Psoas muscle (tissue), 8 donors: ENCODE data around the gene KNDC1. TPM values are rescaled to one million over a fixed set of nuclear protein-coding genes. Genes with fewer than 3 reads are reported as not detected.

Experiments
- ATAC-seq, 4 donors: fragments of 200-7000 bp; cut with Tn5 transposase; one replicate each; pipeline ENCODE4 v1.9.1; 2020; ENCODE audit warnings: moderate library complexity in 3 of 4, mild to moderate bottlenecking in 2 of 4
- DNase-seq, 2 donors: peaks; one replicate each; pipeline ENCODE4 v3.0.0-alpha.2; 2020
- H3K27ac ChIP-seq: fragments of 200-600 bp; one replicate; pipeline ENCODE4 v1.8.0; 2022
- H3K27me3 ChIP-seq, 3 donors: fragments of 200-600 bp in 1 of 3; one replicate each; pipeline versions ENCODE4 v1.6.1 to v1.8.0; 2013 to 2022; ENCODE audit warnings: low read length in 2 of 3, mild to moderate bottlenecking in 2 of 3, moderate library complexity in 1 of 3; ENCODE audit not compliant: insufficient read depth in 3 of 3
- H3K36me3 ChIP-seq, 2 donors: fragments of 200-600 bp in 1 of 2; one replicate each; pipeline versions ENCODE4 v1.6.1 to v1.8.0; 2013 to 2022; ENCODE audit warnings: low read depth in 1 of 2, mild to moderate bottlenecking in 1 of 2, moderate library complexity in 1 of 2; ENCODE audit not compliant: insufficient read depth in 1 of 2
- H3K4me1 ChIP-seq: fragments of 200-600 bp; one replicate; pipeline ENCODE4 v1.8.0; 2022
- H3K4me3 ChIP-seq: fragments of 200-600 bp; one replicate; pipeline ENCODE4 v1.8.0; 2022; ENCODE audit warnings: mild to moderate bottlenecking
- H3K9me3 ChIP-seq: fragments of 200-600 bp; one replicate; pipeline ENCODE4 v1.8.0; 2022
- WGBS, 3 donors: extraction: QIAGEN DNeasy Blood & Tissue Kit; methylation state at CpG; one replicate each; pipeline versions ENCODE4 v1.1.6 to v1.1.7; 2013; 5-methylcytosine and 5-hydroxymethylcytosine counted together
- intact Hi-C, 2 donors: fragments of 100-400 bp; cut with DNase I; formaldehyde crosslinking; loops; one replicate each; pipeline versions ENCODE4 v1.11.0 to v1.14.2; 2022
- polyA plus RNA-seq, 3 donors: library from polyadenylated mRNA; stranded (reverse); fragments of 200-250 nt; gene quantifications; one replicate each; pipeline ENCODE4 v1.2.3, GENCODE V29; 2013
- total RNA-seq, 4 donors: library from RNA; stranded (reverse); fragmentation: NEBNext Ultra II Directional in 2 of 4; extraction: Animal tissue kit (Norgen Biotek cat#: 25700) in 2 of 4; gene quantifications; one replicate each; pipeline versions ENCODE4 v1.2.1 to v1.2.4, GENCODE V29; 2021 to 2023
- TF ChIP-seq, protein P1 (sequence below): fragments of 200-600 bp; IDR thresholded peaks from one replicate; pipeline ENCODE4 v1.8.0; 2022; ENCODE audit warnings: antibody characterized with exemption
- donor health status: healthy with polysubstance abuse.
- donor health status: DM: no; HTN: no; CAD: no; lungs with moderate emphysema.
- donor health status: Bipolar disorder and iron deficiency.
- donor health status: healthy.
- donor health status: DM: yes; HTN: yes; CAD: no.
- donor health status: DM: no; HTN: no; CAD: no.
- donor health status: DM: no; HTN: no; CAD: no.
- donor health status: DM: yes; HTN: yes; CAD: no.

Gene KNDC1
- total and polyA plus RNA-seq, 7 donors: under 0.01 to 0.10 (median 0.01) TPM; not detected in 4

DNA sequence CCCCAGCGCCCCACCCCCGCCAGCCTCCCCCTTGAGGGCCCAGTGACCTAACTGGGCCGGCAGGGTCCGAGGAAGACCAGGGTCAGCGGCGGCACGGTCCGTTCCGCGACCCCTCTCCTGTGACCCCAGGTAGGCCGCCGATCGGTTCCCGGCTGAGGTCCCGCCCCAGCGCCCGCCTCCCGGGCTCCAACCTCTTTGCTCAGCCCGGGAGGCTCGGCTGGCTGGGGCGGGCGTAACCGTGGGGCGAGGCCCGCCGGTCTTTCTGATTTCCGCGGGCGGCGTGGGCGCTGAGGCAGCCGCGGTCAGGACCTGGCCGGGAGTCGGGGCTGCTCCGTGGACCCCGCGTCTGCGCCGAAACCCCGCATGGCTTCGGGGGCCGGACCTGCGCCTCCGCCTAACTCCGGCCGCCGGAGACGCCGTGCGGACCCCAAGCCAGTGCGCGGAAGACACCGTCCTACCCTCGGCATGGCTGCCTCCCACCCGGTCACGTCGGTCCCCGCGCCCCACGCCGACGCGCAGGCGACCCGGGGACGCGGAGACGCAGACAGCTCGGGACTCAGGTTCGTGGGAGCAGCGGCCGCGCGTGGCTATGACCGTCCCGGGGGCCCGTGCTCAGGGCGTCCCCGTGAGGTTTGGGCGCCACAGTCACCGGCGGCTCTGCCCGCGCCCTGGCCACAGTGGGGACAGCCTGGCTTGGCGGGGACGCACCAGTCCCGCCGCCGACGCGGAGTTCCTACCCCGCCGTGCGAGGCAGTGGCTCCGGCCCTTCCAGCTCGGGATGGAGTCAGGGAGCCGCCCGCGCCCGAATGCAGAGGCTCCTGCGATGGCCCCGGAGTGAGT, 76.6 kb downstream of the KNDC1 start:
- ATAC-seq: no peak
- peak overlapping the region; percentile 47 for H3K4me3 ChIP-seq
- WGBS, 3 donors: 0 to 2% (median 1%) methylated on average over 76 to 103 of the region's 103 CpGs

DNA sequence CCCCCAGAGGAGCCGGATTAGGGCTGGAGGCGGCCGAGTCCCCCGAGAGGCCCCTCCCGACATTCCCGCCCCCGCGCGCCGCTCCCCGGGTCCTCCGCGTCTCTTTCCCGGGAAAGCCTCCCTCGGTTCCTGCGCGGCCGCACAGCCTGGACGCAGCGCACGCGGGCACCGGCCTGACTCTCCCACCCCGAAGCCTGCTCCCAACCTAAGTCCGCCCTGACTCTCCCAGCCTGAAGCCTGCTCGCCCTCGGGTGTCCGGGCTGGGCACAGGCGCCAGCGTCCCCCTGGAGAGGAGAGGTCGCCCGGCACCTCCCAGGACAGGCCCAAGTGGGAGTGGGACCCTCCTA, 77.2 kb downstream of the KNDC1 start:
- intact Hi-C loops: no loop called here
- H3K4me1 ChIP-seq: no peaks in the 10 kb centered on the region
- TF ChIP-seq, protein P1, sequence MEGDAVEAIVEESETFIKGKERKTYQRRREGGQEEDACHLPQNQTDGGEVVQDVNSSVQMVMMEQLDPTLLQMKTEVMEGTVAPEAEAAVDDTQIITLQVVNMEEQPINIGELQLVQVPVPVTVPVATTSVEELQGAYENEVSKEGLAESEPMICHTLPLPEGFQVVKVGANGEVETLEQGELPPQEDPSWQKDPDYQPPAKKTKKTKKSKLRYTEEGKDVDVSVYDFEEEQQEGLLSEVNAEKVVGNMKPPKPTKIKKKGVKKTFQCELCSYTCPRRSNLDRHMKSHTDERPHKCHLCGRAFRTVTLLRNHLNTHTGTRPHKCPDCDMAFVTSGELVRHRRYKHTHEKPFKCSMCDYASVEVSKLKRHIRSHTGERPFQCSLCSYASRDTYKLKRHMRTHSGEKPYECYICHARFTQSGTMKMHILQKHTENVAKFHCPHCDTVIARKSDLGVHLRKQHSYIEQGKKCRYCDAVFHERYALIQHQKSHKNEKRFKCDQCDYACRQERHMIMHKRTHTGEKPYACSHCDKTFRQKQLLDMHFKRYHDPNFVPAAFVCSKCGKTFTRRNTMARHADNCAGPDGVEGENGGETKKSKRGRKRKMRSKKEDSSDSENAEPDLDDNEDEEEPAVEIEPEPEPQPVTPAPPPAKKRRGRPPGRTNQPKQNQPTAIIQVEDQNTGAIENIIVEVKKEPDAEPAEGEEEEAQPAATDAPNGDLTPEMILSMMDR: no peak
- DNase-seq (no peak), ATAC-seq (no peak)
- no peak overlapping the region for H3K27ac ChIP-seq
- peak overlapping the region; percentile 47 for H3K4me3 ChIP-seq
- WGBS, 3 donors: 1 to 3% (median 2%) methylated on average over 23 to 32 of the region's 32 CpGs
- peaks cover 8 to 87% (median 32%) of the 10 kb centered on the region in 3 donors for H3K27me3 ChIP-seq
- no peaks in the 10 kb centered on the region for H3K36me3 ChIP-seq
- H3K9me3 ChIP-seq: no peaks in the 10 kb centered on the region

More for the DNA sequence above, 76.6 kb downstream of the KNDC1 start:
- Histone ChIP-seq H3K27ac (no peak overlapping the region), H3K9me3 (no peaks in the 10 kb centered on the region), H3K36me3 (no peaks in the 10 kb centered on the region), H3K27me3 (peaks cover 8 to 87% (median 29%) of the 10 kb centered on the region in 3 donors), H3K4me1 (no peaks in the 10 kb centered on the region)
- no peak for DNase-seq
- TF ChIP-seq, protein P1: no peak
- intact Hi-C loops: no loop called here

DNA sequence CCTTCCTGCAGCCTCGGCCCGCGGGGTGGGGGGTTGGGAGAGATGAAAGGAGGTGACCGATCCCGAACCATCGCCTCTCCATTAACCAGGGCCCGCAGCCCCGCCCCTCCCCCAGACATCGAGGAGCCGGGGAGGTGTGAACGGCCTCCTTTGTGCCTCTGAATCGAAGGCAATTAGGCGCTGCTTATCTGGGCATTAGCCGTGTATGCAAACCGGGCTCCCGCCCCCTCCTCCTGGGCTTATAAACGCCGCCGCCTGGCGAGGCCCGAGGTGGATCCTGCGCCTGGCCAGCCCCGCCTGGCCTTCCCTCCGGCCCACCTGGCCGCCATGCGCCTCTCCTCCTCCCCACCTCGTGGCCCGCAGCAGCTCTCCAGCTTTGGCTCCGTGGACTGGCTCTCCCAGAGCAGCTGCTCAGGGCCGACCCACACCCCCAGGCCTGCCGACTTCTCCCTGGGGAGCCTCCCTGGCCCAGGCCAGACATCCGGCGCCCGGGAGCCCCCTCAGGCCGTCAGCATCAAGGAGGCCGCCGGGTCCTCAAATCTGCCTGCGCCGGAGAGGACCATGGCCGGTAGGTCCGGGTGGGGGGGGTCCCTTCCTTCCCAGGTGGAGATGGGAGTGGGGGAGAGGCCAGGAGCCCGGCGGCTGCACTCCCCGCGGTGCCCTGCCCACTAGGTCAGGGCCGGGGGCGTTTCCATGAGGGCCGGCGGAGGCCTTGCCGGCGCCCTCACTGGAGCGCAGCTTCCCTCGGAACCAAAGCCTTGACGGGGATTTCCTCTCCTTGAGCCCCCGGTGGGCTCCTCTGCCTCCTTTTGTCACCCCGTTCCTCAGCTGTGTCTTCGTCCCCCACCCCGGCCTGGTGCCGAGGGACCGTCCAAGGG, 77.8 kb downstream of the KNDC1 start, which contains the start of gene VENTX:
Gene VENTX (plus strand): TSS at position 268 of the 878 bp plus-strand sequence. CDS start 60 bp downstream, at position 328.
- H3K4me1 ChIP-seq: no peaks in the 10 kb centered on the region
- H3K36me3 ChIP-seq: no peaks in the 10 kb centered on the region
- WGBS, 3 donors: 1 to 4% (median 4%) methylated on average over 44 to 60 of the region's 60 CpGs
- H3K27me3 ChIP-seq: peaks cover 8 to 85% (median 38%) of the 10 kb centered on the region in 3 donors
- TF ChIP-seq, protein P1: no peak
- no peak within 1 kb of the TSS for H3K27ac ChIP-seq
- intact Hi-C loops: no loop called here
- no peak for DNase-seq
- ATAC-seq: no peak
- H3K9me3 ChIP-seq: no peaks in the 10 kb centered on the region
- peak within 1 kb of the TSS; percentile 47 for H3K4me3 ChIP-seq

DNA sequence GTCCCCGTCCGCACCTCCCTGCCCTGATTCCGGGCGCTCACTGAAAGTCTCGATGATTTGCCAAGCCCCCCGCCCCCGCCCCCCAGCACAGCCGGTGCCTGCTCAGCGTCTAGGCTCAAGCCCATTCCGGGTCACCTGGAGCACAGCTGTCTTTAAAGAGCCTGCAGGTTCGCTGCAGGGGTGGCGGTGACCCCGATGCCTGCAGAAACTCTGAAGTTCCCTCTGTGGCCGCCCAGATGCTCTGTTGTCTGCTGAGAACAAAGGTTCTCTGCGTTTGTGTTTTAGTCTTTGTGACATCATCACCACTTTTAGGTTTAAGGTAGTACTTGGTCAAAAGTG, 78.4 kb downstream of the KNDC1 start:
- intact Hi-C loops: no loop called here
- no peak overlapping the region for H3K4me3 ChIP-seq
- H3K27me3 ChIP-seq: peaks cover 8 to 85% (median 38%) of the 10 kb centered on the region in 3 donors
- TF ChIP-seq, protein P1: no peak
- H3K36me3 ChIP-seq: no peaks in the 10 kb centered on the region
- WGBS, 3 donors: 7 to 16% (median 11%) methylated on average over 15 of the region's 15 CpGs
- H3K4me1 ChIP-seq: no peaks in the 10 kb centered on the region
- no peak overlapping the region for H3K27ac ChIP-seq
- DNase-seq: no peak
- H3K9me3 ChIP-seq: no peaks in the 10 kb centered on the region
- ATAC-seq: no peak
